NCI-H2081 (cell line): ENCODE results near the gene ZNF667.

Source experiments
- DNase-seq, 2 experiments: peaks; one replicate each; lab custom pipeline; 2025; lab: John Stamatoyannopoulos, UW

The ZNF667 gene

DNA sequence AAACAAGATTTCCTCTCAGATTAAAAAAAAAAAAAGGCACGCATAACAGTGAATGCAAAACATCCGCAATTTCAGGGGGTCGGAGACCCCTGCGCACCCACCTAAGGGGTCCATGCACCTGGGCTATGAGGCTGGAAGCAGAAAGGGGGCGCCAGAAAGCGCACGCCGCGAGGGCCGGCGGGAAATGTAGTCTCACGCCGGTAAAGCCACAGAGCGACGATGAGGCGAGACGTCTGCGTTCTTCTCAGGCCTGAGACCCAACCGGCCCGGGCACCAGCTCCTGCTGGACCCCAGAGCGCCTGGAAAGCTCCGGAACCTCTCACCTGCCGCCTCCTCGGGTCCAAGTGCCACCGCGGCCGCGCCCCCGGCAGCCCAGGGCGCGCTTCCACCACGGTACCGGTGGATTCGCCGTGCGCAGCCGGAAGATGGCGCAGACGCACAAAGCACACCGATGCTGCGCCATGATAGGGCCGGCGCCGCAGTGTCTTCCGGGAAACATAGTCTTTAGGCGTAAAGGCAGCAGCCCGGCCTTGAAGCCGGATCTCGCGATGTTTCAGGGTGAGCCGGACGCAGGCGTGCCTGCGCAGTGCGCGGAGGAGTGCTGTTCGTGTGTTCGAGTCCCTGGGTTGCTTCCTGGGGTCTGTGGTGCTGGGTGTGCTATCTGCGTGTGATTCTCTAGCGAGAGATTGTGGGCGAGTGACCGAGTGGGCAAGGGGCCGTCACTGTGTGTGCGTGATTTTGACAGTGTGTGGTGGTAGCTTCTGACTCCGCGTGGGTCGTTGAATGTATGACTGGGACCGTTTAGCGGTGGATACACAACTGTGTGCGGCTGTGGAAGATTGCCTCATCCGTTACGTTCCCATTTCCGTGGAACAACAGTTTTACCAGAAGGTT, 83.8 kb downstream of the ZNF667 start, which contains the start of gene ZNF582:
Gene ZNF582, minus strand, starts transcription at position 416 of the 894 bp plus-strand sequence. CDS start 1,782 bp downstream, outside the sequence.
- peak; percentile 93 to 96 for DNase-seq
